IPS-15b (cell line): Measurements from ENCODE around the gene SLC38A3.

Experiments
- H3K27me3 ChIP-seq: one replicate; pipeline ENCODE4 v1.6.1; 2013; ENCODE audit warnings: low read length; ENCODE audit not compliant: control insufficient read depth, insufficient read depth
- H3K36me3 ChIP-seq: one replicate; pipeline ENCODE4 v1.6.1; 2013; ENCODE audit warnings: low read length; ENCODE audit not compliant: control insufficient read depth, insufficient read depth
- H3K4me1 ChIP-seq: one replicate; pipeline ENCODE4 v1.6.1; 2013; ENCODE audit warnings: mild to moderate bottlenecking, low read length; ENCODE audit not compliant: control insufficient read depth, insufficient read depth
- H3K4me3 ChIP-seq: one replicate; pipeline ENCODE4 v1.5.1; 2013; ENCODE audit warnings: low read depth, low read length
- H3K9ac ChIP-seq: one replicate; pipeline ENCODE4 v1.6.1; 2013; ENCODE audit warnings: low read depth, mild to moderate bottlenecking, low read length
- H3K9me3 ChIP-seq: one replicate; pipeline ENCODE4 v1.6.1; 2013; ENCODE audit warnings: mild to moderate bottlenecking, low read length; ENCODE audit not compliant: control insufficient read depth, insufficient read depth

Gene SLC38A3

GRCh38 chr3:50204804-50205412, at the start of gene SLC38A3:
SLC38A3 (plus strand) TSS chr3:50205271; CDS start chr3:50214200, 8,929 bp downstream.
- Histone ChIP-seq H3K9me3 (no peaks in the 10 kb centered on the region), H3K4me1 (no peaks in the 10 kb centered on the region), H3K27me3 (peaks cover 22% of the 10 kb centered on the region), H3K36me3 (no peaks in the 10 kb centered on the region), H3K4me3 (peak within 1 kb of the TSS; percentile 56), H3K9ac (no peak within 1 kb of the TSS)

DNA sequence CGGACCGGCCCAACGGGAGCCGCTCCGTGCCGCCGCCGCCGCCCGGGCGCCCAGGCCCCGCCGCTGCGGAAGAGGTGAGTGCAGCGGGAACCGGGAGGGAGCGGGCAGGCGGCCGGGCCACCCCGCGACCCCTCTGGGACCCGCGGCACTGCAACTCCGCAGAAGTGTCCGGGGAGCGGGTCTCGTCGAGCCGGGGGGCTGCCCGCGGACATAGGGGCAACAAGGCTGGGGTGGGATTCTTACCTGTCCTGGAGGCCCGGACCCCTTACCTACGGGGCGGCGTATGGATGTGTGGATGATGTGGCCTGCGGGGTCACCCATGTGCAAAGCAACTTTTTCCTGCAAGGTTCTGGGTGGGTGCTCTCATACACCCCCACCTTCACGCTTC, 49.6 kb upstream of the SLC38A3 start:
- Histone ChIP-seq H3K36me3 (peaks cover 9% of the 10 kb centered on the region), H3K27me3 (peaks cover 18% of the 10 kb centered on the region), H3K4me3 (peak overlapping the region; percentile 59), H3K9me3 (no peaks in the 10 kb centered on the region), H3K9ac (peak overlapping the region; percentile 4), H3K4me1 (peaks cover 17% of the 10 kb centered on the region)

DNA sequence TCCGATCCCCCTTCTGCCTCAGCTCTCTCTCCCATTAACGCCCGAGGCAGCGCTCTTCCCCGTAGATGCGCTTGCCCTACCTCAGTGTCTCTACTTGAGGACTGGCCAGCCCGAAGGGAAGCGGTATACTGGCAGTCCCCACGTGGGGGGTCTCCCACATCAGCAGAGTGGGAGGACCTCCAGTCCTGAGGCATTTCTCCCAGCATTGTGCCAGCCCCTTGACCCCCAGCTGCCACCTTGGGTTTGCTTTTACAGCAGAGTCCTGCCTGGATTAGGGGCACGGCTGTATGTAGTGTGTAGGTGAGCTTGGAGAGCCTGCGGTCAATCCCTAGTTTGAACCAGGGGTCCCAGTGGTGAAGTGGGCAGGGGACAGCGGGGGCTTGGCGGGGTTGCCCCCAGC, 49.2 kb upstream of the SLC38A3 start:
- H3K4me1 ChIP-seq: peaks cover 14% of the 10 kb centered on the region
- H3K9ac ChIP-seq: no peak overlapping the region
- peak overlapping the region; percentile 59 for H3K4me3 ChIP-seq

DNA sequence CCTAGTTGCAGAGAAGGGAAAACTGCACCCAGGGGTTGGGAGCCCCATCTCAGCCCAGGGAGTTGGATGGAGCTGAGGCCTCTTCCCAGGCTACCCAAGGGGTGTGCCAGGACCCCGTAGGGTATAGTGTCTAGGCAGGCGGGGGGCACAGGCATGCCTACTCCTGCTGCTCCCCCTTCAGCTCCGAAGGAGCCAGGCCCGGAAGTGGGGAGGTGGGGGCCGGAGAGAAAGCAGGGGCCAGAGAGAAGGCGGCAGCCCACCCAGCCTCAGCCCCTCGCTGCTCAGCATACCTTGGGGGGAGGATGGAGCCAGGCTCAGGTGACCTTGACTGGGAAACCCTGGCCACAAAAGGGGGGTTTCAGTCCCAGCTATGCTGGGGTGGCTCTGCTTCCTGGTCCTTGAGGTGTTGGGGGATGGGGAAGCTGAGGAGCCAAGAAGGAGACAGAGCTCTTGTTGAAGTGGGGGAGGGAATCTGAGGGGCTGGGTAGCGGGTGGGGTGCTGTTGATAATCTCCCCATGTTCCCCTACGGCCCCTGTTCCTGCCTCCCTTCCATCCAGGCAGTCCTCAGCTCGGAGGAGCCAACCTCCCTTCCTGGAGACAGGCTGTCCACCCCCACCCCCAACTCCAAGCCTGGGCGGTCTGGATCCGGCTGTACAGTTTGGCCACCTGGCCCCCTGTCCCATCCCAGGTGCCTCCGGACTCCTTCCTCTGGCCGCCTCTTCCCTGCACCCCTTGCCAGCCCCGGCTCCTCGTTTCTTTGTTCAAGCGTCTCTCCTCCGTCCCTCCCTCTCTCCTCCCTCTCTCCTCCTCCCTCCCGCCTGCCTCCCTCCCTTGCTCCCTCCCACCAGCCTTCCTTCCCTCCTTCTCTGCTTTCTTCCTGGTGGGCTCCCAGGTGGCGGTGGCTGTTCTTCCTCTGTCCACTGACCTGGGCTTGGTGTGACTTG, 48.2 kb upstream of the SLC38A3 start:
- Histone ChIP-seq H3K36me3 (peaks cover 19% of the 10 kb centered on the region), H3K9ac (peak overlapping the region; percentile 32), H3K4me3 (peak overlapping the region; percentile 59), H3K9me3 (no peaks in the 10 kb centered on the region), H3K4me1 (peaks cover 9% of the 10 kb centered on the region), H3K27me3 (peaks cover 18% of the 10 kb centered on the region)

More for the DNA sequence above, 49.2 kb upstream of the SLC38A3 start:
- peaks cover 18% of the 10 kb centered on the region for H3K27me3 ChIP-seq
- H3K9me3 ChIP-seq: no peaks in the 10 kb centered on the region
- H3K36me3 ChIP-seq: peaks cover 10% of the 10 kb centered on the region

DNA sequence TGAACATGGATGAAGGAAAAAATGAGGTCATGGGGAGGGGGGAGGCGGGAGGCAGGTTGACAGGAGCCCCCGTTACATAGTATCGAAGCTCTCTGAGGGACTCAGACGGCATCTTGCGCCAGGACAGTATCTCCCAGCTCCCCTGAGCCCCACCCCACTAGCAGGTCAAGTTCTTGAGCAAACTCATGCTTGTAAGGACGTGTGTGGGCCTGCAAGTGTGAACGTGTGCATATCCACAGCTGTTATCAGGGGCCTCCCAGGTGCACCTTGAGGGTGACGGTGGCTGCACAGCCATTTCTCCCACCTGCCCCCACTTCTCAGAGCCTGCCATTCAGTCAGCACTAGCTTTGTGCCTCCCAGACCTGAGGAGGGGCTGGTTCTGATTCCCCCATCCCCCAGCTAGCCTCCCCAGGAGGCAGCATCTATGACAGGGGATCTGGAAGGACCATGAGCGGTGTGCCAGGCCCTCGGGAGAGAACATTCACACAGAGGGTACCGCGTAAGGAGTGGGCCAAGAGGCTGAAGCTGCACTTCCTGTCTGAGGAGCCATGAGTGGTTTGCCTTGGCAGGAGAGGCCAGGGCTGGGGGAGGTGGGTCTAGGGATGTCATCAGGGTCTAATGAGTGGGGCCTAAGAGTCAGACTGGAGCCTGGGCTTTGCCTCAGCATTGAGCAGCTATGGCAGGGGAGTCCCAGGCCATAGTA, 47.1 kb upstream of the SLC38A3 start:
- Histone ChIP-seq H3K9ac (no peak overlapping the region), H3K36me3 (peaks cover 30% of the 10 kb centered on the region), H3K27me3 (peaks cover 17% of the 10 kb centered on the region), H3K9me3 (no peaks in the 10 kb centered on the region), H3K4me1 (peaks cover 9% of the 10 kb centered on the region), H3K4me3 (no peak overlapping the region)

DNA sequence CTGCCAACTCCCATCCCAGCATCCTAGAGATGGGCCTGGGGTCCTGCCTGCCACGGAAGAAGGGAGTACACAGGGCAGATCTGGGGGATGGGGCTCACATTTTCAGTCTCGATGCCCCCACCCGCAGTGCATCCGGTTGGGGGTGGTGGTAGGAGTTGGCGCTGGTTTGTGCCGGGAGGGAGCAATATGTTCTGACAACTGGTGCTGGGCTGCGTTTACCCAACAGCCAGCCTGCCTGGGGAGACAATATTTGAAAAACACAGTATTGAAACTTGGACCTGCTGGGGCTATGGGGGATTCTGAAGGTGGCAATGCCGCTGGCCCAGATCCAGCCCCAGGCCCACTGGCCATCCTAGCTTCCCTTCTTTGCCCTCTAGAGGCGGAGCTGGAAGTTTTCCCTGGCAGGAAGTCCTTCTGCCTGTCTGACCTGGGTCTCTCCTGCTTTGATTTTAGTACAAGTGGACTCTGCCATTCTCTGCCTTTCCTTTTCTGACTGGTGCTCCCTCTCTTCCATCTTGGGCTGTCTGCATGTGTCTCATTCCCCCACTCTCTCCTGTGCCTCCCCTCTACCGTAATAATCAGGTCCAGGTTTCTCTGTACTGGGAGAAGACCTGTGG, 46.4 kb upstream of the SLC38A3 start:
- no peak overlapping the region for H3K4me3 ChIP-seq
- peaks cover 8% of the 10 kb centered on the region for H3K4me1 ChIP-seq
- H3K36me3 ChIP-seq: peaks cover 36% of the 10 kb centered on the region
- no peaks in the 10 kb centered on the region for H3K9me3 ChIP-seq
- no peak overlapping the region for H3K9ac ChIP-seq
- peaks cover 10% of the 10 kb centered on the region for H3K27me3 ChIP-seq

DNA sequence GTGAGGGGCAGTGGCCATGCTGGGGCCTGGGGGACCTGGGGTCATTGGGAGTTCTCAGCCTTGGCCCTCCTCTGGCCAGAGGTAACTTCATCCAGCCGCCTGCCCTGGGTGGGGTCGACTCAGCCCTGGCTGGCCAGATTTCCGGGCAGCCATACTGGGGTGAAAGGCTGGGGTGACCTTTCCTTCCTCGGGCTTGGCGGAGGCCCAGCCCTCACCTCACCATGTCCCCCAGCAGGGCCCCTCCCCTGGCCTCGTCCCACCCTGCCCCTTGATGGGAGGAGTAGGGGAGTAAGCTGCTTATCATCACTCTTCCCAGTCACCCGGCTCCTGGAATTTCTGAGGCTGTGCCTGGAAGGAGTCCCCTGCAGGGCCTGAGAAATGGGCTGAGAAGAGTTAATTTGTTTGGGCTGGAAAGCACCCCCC, 44.5 kb upstream of the SLC38A3 start:
- H3K9ac ChIP-seq: no peak overlapping the region
- peaks cover 4% of the 10 kb centered on the region for H3K4me1 ChIP-seq
- H3K27me3 ChIP-seq: peaks cover 4% of the 10 kb centered on the region
- H3K36me3 ChIP-seq: peaks cover 43% of the 10 kb centered on the region
- no peak overlapping the region for H3K4me3 ChIP-seq
- H3K9me3 ChIP-seq: no peaks in the 10 kb centered on the region

DNA sequence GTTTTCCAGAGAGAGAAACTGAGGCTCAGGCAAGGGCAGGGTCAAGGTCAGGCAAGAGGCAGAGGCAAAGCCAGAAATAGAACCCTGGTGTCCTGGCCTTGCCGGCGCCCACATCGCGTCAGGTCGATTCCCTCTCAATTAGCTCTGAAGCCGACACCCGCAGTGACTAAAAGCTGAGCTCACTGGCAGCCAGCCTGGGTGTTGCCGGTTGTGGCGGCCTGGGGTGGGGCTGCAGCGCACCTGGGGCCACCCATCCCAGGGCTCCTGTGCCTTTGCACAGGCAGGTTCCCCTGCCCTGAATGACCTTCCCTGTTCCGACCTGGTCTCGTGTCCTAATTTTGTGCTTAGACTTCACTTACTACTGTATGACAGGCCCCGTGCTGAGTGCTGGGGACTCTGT, 43.8 kb upstream of the SLC38A3 start:
- Histone ChIP-seq H3K9ac (no peak overlapping the region), H3K4me3 (no peak overlapping the region), H3K9me3 (no peaks in the 10 kb centered on the region), H3K27me3 (peaks cover under 1% of the 10 kb centered on the region), H3K36me3 (peaks cover 43% of the 10 kb centered on the region), H3K4me1 (peaks cover 9% of the 10 kb centered on the region)

DNA sequence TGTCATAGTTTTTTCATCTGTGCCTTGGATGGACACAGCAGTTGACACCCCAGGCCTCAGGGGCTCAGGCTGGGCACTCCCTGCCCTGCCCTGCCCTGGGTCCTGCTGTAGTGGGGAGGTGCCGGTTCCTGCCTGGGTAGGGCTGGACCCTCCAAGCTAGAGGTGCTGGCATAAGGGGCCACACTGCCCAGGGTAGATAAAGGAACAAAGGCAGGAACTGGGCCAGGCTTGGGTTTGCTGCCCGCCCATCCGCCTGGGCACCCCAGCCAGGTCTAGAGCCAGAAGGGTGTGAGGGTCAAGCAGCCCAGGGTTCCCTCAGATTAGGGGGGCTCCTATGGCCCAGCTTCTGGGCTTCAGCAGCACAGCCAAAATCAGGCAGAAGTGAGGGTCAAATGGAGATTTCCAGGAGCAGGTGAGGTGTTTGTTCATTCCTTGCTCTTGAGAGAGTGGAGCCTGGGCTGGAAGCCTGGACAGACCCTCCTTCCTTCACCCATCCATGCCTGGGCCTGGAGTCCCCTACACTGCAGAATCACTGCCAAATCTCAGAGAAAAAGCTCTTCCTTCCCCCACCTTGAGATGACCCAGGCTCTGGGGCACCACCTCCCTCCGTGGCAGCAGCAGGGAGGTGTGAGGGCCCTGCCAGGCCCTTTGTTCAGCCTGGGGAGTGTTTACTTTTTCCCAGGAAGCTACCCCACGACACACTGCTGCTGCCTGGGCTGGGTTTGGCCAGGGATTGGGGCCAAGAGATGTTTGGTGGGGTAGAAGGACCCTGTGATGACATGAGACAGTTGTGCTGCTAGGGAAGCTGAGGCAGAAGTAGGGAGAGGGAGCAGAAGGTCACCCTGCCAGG, 42.8 kb upstream of the SLC38A3 start:
- Histone ChIP-seq H3K9ac (no peak overlapping the region), H3K36me3 (peaks cover 47% of the 10 kb centered on the region), H3K4me1 (peaks cover 18% of the 10 kb centered on the region), H3K9me3 (no peaks in the 10 kb centered on the region), H3K4me3 (no peak overlapping the region), H3K27me3 (no peaks in the 10 kb centered on the region)

- no peaks in the 10 kb centered on the region for H3K27me3 ChIP-seq
These were observed 41.3 kb upstream of the SLC38A3 start for GRCh38 chr3:50163572-50164455.

More at GRCh38 chr3:50163572-50164455, 41.3 kb upstream of the SLC38A3 start:
- H3K9ac ChIP-seq: no peak overlapping the region
- peaks cover 47% of the 10 kb centered on the region for H3K36me3 ChIP-seq
- H3K4me1 ChIP-seq: peaks cover 15% of the 10 kb centered on the region
- no peak overlapping the region for H3K4me3 ChIP-seq
- H3K9me3 ChIP-seq: no peaks in the 10 kb centered on the region
